Right kidney (tissue), 1 donor: ENCODE results near the gene CTSD.
A peak's percentile ranks its signal among the peaks of the same experiment; 100 is the strongest.

ENCODE experiments used
- DNase-seq: peaks from one replicate; pipeline ENCODE4 v3.0.0-alpha.2; 2016

The CTSD gene

GRCh38 chr11:1756791-1757771 is 6.6 kb downstream of the CTSD start:
- DNase-seq, result no peak

GRCh38 chr11:1755692-1756561 is 7.8 kb downstream of the CTSD start:
- DNase-seq, result peak; percentile 47

GRCh38 chr11:1755344-1755691 is 8.4 kb downstream of the CTSD start:
- no peak for DNase-seq

GRCh38 chr11:1754376-1755150 is 9.2 kb downstream of the CTSD start:
- no peak for DNase-seq

- no peak for DNase-seq
Measured at GRCh38 chr11:1753929-1754305, 9.8 kb downstream of the CTSD start.

GRCh38 chr11:1753229-1753928 is 10.3 kb downstream of the CTSD start:
- no peak for DNase-seq

GRCh38 chr11:1752907-1753228 is 10.9 kb downstream of the CTSD start:
- no peak for DNase-seq

GRCh38 chr11:1751999-1752906 is 11.5 kb downstream of the CTSD start:
- no peak for DNase-seq

GRCh38 chr11:1751531-1751921 is 12.2 kb downstream of the CTSD start:
- DNase-seq, result no peak

GRCh38 chr11:1750840-1751530 is 12.7 kb downstream of the CTSD start:
- no peak for DNase-seq

GRCh38 chr11:1750481-1750839 is 13.3 kb downstream of the CTSD start, which contains the start of gene IFITM10:
TSS of gene IFITM10 (minus strand) at chr11:1750595. CDS start at chr11:1750442, 153 bp downstream.
- DNase-seq, result no peak

GRCh38 chr11:1749395-1750351 is 14.1 kb downstream of the CTSD start:
- DNase-seq, result no peak

- DNase-seq, result peak; percentile 70
Measured at GRCh38 chr11:1748636-1749394, 14.9 kb downstream of the CTSD start.

GRCh38 chr11:1747753-1748635 is 15.7 kb downstream of the CTSD start:
- peak; percentile 38 for DNase-seq

- no peak for DNase-seq
Measured at GRCh38 chr11:1746956-1747752, 16.6 kb downstream of the CTSD start.

- no peak for DNase-seq
Measured at GRCh38 chr11:1746511-1746931, 17.2 kb downstream of the CTSD start.
